ENCODE results near the gene BSDC1. TPM values are rescaled to one million over a fixed set of nuclear protein-coding genes. Genes with fewer than 3 reads are reported as not detected.
A peak's percentile ranks its signal among the peaks of the same experiment; 100 is the strongest.

The BSDC1 gene
- total RNA-seq, 1 experiment from 2014 or later: 64.9 TPM

- POLR2A ChIA-PET: interaction anchor here (0.6 to 1.0 kb wide), 2 partner anchors 9 to 187 kb away, joined by 4 to 15 read pairs; no protein-coding TSS in a partner anchor
- intact Hi-C loops (cut with micrococcal nuclease; ENCODE audit: unreplicated experiment): no loop called here
- DNase-seq (ENCODE audit: low read depth, low spot score) (no peak), ATAC-seq (no peak)
- BruUV-seq (replicated peaks): no TSS peak
- peaks cover 8% of the 10 kb centered on the region for H3K36me3 ChIP-seq (ENCODE audit: control insufficient read depth, insufficient read depth, low read length)
- no peak overlapping the region for H3K27ac ChIP-seq (ENCODE audit: low read length)
- in situ Hi-C loops (cut with HindIII; ENCODE audit: low pct_unique_long_range_greater_than_20kb, low sequenced_read_pairs): no loop called here
- no peak overlapping the region for H3K4me3 ChIP-seq (ENCODE audit: low read depth in 2 of 2, low read length in 2 of 2)
- no peaks in the 10 kb centered on the region for H3K9me3 ChIP-seq (ENCODE audit: control insufficient read depth, insufficient read depth, low read depth, low read length)
- no peak for TF ChIP-seq TCF7L2 (IDR thresholded peaks at IDR 0.05; ENCODE audit: low read depth, low read length)
- TF ChIP-seq POLR2AphosphoS5 (IDR thresholded peaks at IDR 0.05; ENCODE audit: low read depth, low read length): no peak
- TF ChIP-seq REST (IDR thresholded peaks at IDR 0.05; ENCODE audit: insufficient read depth in 1 of 2, low read depth in 2 of 2, low read length in 1 of 2): no peak
- no peak for TF ChIP-seq SIN3A (IDR thresholded peaks at IDR 0.05; ENCODE audit: borderline replicate concordance, insufficient read depth, low read depth, low read length)
- TF ChIP-seq CTCF (IDR thresholded peaks at IDR 0.05): no peak
- CTCF ChIA-PET: interaction anchor here (0.6 to 0.8 kb wide), 4 partner anchors 14 to 811 kb away, joined by 3 to 9 read pairs (median 6); no protein-coding TSS in a partner anchor
- no peaks in the 10 kb centered on the region for H3K27me3 ChIP-seq (ENCODE audit: control insufficient read depth, insufficient read depth, low read length)
- H3K4me1 ChIP-seq (ENCODE audit: control insufficient read depth, insufficient read depth, low read length): peaks cover 46% of the 10 kb centered on the region
These were observed 57.1 kb downstream of the BSDC1 start for GRCh38 chr1:32336963-32337675.

GRCh38 chr1:32336591-32336932, 57.7 kb downstream of the BSDC1 start:
- intact Hi-C loops (cut with micrococcal nuclease; ENCODE audit: unreplicated experiment) (no loop called here), in situ Hi-C loops (cut with HindIII; ENCODE audit: low pct_unique_long_range_greater_than_20kb, low sequenced_read_pairs) (no loop called here)
- H3K4me3 ChIP-seq (ENCODE audit: low read depth in 2 of 2, low read length in 2 of 2): peak overlapping the region; percentile 62 to 70
- no peaks in the 10 kb centered on the region for H3K27me3 ChIP-seq (ENCODE audit: control insufficient read depth, insufficient read depth, low read length)
- H3K27ac ChIP-seq (ENCODE audit: low read length): no peak overlapping the region
- CTCF ChIA-PET: interaction anchor here (0.8 kb wide), 1 partner anchor 121 kb away, joined by 3 read pairs; no protein-coding TSS in a partner anchor
- no TSS peak for BruUV-seq (replicated peaks)
- POLR2A ChIA-PET: interaction anchor here (0.5 to 1.0 kb wide), 6 partner anchors 10 to 286 kb away, joined by 3 to 15 read pairs (median 4); partner anchors contain the start of gene BSDC1
- no peaks in the 10 kb centered on the region for H3K9me3 ChIP-seq (ENCODE audit: control insufficient read depth, insufficient read depth, low read depth, low read length)
- DNase-seq (ENCODE audit: low read depth, low spot score) (no peak), ATAC-seq (no peak)
- peaks cover 8% of the 10 kb centered on the region for H3K36me3 ChIP-seq (ENCODE audit: control insufficient read depth, insufficient read depth, low read length)
- H3K4me1 ChIP-seq (ENCODE audit: control insufficient read depth, insufficient read depth, low read length): peaks cover 46% of the 10 kb centered on the region
- no peak for TF ChIP-seq TCF7L2 (IDR thresholded peaks at IDR 0.05; ENCODE audit: low read depth, low read length)
